Measurements from ENCODE around the gene ULK4.
"Not testable (repeated sequence)": the region's sequence is repeated elsewhere in the genome, so short reads cannot be mapped to it uniquely, and the experiment has no call there.

The ULK4 gene

DNA sequence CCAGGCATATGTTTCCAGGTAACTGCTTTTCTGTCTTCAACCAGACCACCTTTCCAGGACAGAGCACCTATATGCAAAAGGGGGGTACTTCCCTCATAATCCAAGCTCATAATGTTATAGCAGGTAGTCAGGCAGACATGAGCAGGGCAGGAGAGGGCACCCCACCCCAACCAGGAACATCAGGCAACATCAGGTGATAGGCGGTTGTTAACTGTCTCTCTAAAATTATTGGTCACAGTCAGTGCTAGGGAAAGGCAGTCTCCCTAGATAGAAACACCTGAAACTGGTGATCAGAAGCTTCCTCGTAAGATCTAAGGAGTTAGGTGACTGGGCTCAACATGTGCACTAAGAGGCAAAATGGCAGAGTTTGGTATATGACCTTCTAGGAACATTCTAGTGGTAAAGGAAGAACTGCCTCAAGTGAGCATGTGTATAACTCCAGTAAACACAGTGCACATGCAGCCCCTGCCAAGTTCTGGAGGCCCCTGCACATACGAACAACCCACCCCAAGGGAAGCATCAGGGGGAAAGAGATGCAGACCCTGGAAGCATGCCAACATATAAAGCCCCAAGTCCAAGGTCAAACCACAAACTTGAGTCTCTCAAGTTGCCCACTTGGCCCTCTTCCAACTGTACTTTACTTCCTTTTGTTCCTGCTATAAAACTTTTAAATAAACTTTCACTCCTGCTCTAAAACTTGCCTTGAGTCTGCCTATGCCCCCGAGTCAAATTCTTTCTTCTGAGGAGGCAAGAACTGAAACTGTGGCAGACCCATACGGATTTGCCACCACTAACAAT, 270.9 kb downstream of the ULK4 start:
- Histone ChIP-seq H3K9ac (ENCODE audit: low read depth, low read length) (no peak overlapping the region), H3K9me3 (ENCODE audit: control insufficient read depth, insufficient read depth, low read length) (no peaks in the 10 kb centered on the region; the same call in 1 of the 2 replicates), H3K36me3 (ENCODE audit: insufficient read depth, low read length) (no peaks in the 10 kb centered on the region), H3K4me1 (ENCODE audit: insufficient read depth, low read length) (no peaks in the 10 kb centered on the region)

DNA sequence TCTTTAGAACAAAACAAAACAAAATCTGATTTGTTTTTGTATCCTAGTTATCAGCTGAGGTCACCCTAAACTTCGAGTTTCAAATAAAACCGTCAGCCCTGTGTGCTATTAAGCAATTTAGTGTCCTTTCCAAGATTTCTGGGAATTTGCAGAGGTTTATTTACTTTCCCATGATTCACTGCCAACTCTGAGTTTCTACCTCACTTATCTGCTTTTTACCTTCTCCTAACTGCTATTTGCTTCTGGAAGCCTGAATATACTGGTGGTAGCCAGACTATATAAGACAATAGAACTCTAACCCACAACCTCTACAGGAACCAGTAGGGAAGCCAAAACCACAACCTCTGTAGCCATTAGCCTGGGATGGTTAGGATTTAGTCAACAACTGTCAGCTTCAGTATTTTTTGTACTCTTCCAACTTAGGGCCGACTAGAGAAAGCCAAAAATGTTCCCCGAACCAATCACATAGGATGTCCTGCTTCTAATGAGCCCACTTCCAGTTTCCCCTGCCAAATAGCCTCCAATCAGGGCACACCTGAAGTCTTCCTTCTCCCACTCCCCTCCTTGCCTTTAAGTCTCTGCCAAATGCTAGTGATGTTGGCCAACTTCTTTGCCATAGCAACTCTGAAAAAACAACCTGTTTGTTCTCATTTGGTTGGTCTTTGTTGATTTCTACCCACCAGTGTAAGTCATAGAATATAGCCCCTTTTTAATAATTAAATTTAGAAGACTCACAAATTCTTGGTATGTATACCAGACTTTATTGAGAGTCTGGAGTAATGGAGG, 273.1 kb downstream of the ULK4 start:
- Histone ChIP-seq H3K4me1 (ENCODE audit: insufficient read depth, low read length) (no peaks in the 10 kb centered on the region), H3K9ac (ENCODE audit: low read depth, low read length) (no peak overlapping the region), H3K36me3 (ENCODE audit: insufficient read depth, low read length) (no peaks in the 10 kb centered on the region), H3K9me3 (ENCODE audit: control insufficient read depth, insufficient read depth, low read length) (no peaks in the 10 kb centered on the region; the same call in 1 of the 2 replicates)

GRCh38 chr3:41684797-41685735, 276.8 kb downstream of the ULK4 start:
- H3K36me3 ChIP-seq (ENCODE audit: insufficient read depth, low read length) = no peaks in the 10 kb centered on the region
- H3K9me3 ChIP-seq (ENCODE audit: control insufficient read depth, insufficient read depth, low read length) = no peaks in the 10 kb centered on the region; the same call in 1 of the 2 replicates
- peaks cover 9% of the 10 kb centered on the region for H3K4me1 ChIP-seq (ENCODE audit: insufficient read depth, low read length)
- H3K9ac ChIP-seq (ENCODE audit: low read depth, low read length) = no peak overlapping the region

- H3K9me3 ChIP-seq (ENCODE audit: control insufficient read depth, insufficient read depth, low read length) = no peaks in the 10 kb centered on the region; the same call in 1 of the 2 replicates
- H3K9ac ChIP-seq (ENCODE audit: low read depth, low read length) = no peak overlapping the region
- H3K4me1 ChIP-seq (ENCODE audit: insufficient read depth, low read length) = peaks cover 9% of the 10 kb centered on the region
- H3K36me3 ChIP-seq (ENCODE audit: insufficient read depth, low read length) = no peaks in the 10 kb centered on the region
Measured at GRCh38 chr3:41683666-41684350, 278.1 kb downstream of the ULK4 start.

GRCh38 chr3:41682996-41683395, 278.9 kb downstream of the ULK4 start:
- H3K36me3 ChIP-seq (ENCODE audit: insufficient read depth, low read length) = no peaks in the 10 kb centered on the region
- H3K9me3 ChIP-seq (ENCODE audit: control insufficient read depth, insufficient read depth, low read length) = no peaks in the 10 kb centered on the region; the same call in 1 of the 2 replicates
- H3K9ac ChIP-seq (ENCODE audit: low read depth, low read length) = no peak overlapping the region
- H3K4me1 ChIP-seq (ENCODE audit: insufficient read depth, low read length) = peaks cover 9% of the 10 kb centered on the region

- Histone ChIP-seq H3K9me3 (ENCODE audit: control insufficient read depth, insufficient read depth, low read length) (no peaks in the 10 kb centered on the region; the same call in 1 of the 2 replicates), H3K9ac (ENCODE audit: low read depth, low read length) (no peak overlapping the region), H3K36me3 (ENCODE audit: insufficient read depth, low read length) (no peaks in the 10 kb centered on the region), H3K4me1 (ENCODE audit: insufficient read depth, low read length) (peaks cover 9% of the 10 kb centered on the region)
Measured at GRCh38 chr3:41682382-41682781, 279.5 kb downstream of the ULK4 start.

GRCh38 chr3:41681479-41681878, 280.4 kb downstream of the ULK4 start:
- H3K36me3 ChIP-seq (ENCODE audit: insufficient read depth, low read length) = no peaks in the 10 kb centered on the region
- no peaks in the 10 kb centered on the region; the same call in 1 of the 2 replicates for H3K9me3 ChIP-seq (ENCODE audit: control insufficient read depth, insufficient read depth, low read length)
- H3K9ac ChIP-seq (ENCODE audit: low read depth, low read length) = no peak overlapping the region
- peaks cover 9% of the 10 kb centered on the region for H3K4me1 ChIP-seq (ENCODE audit: insufficient read depth, low read length)

- no peaks in the 10 kb centered on the region for H3K9me3 ChIP-seq (ENCODE audit: control insufficient read depth, insufficient read depth, low read length)
- H3K9ac ChIP-seq (ENCODE audit: low read depth, low read length) = no peak overlapping the region
- H3K4me1 ChIP-seq (ENCODE audit: insufficient read depth, low read length) = peaks cover 9% of the 10 kb centered on the region
- H3K36me3 ChIP-seq (ENCODE audit: insufficient read depth, low read length) = no peaks in the 10 kb centered on the region
Measured at GRCh38 chr3:41679374-41679773, 282.5 kb downstream of the ULK4 start.

- not testable (repeated sequence) for H3K9ac ChIP-seq (ENCODE audit: low read depth, low read length); H3K36me3 ChIP-seq (ENCODE audit: insufficient read depth, low read length); H3K4me1 ChIP-seq (ENCODE audit: insufficient read depth, low read length); H3K9me3 ChIP-seq (ENCODE audit: control insufficient read depth, insufficient read depth, low read length)
Measured at GRCh38 chr3:41675102-41675501, 286.8 kb downstream of the ULK4 start.

GRCh38 chr3:41674449-41674848, 287.5 kb downstream of the ULK4 start:
- Histone ChIP-seq H3K9ac (ENCODE audit: low read depth, low read length) (no peak overlapping the region), H3K9me3 (ENCODE audit: control insufficient read depth, insufficient read depth, low read length) (no peaks in the 10 kb centered on the region), H3K36me3 (ENCODE audit: insufficient read depth, low read length) (no peaks in the 10 kb centered on the region), H3K4me1 (ENCODE audit: insufficient read depth, low read length) (no peaks in the 10 kb centered on the region)

GRCh38 chr3:41673650-41674049, 288.3 kb downstream of the ULK4 start:
- Histone ChIP-seq H3K9ac (ENCODE audit: low read depth, low read length) (no peak overlapping the region), H3K9me3 (ENCODE audit: control insufficient read depth, insufficient read depth, low read length) (no peaks in the 10 kb centered on the region), H3K36me3 (ENCODE audit: insufficient read depth, low read length) (no peaks in the 10 kb centered on the region), H3K4me1 (ENCODE audit: insufficient read depth, low read length) (no peaks in the 10 kb centered on the region)

- no peak overlapping the region for H3K9ac ChIP-seq (ENCODE audit: low read depth, low read length)
- no peaks in the 10 kb centered on the region for H3K4me1 ChIP-seq (ENCODE audit: insufficient read depth, low read length)
- no peaks in the 10 kb centered on the region for H3K36me3 ChIP-seq (ENCODE audit: insufficient read depth, low read length)
- H3K9me3 ChIP-seq (ENCODE audit: control insufficient read depth, insufficient read depth, low read length) = no peaks in the 10 kb centered on the region; the same call in 1 of the 2 replicates
Measured at GRCh38 chr3:41668379-41668778, 293.5 kb downstream of the ULK4 start.

DNA sequence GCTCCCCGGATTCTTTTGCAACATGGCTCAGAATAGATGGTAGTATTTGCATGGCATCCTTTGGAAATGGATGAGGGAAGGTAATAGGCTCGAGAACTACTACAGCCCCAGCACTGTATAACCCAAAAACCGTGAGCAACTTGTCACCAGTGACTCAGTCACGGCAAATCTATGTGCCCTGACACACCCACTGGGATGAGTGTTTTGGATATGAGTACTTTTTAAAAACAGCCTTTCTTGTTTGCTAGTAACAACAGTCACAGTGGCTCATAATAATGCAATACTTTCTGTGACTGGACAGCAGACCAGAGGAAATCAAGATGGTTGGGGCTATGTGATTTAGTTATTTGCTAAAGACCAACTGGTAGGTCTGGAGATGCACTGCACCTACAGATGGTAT, 299.6 kb downstream of the ULK4 start:
- no peaks in the 10 kb centered on the region for H3K36me3 ChIP-seq (ENCODE audit: insufficient read depth, low read length)
- H3K9me3 ChIP-seq (ENCODE audit: control insufficient read depth, insufficient read depth, low read length) = no peaks in the 10 kb centered on the region; the same call in 1 of the 2 replicates
- no peaks in the 10 kb centered on the region for H3K4me1 ChIP-seq (ENCODE audit: insufficient read depth, low read length)
- H3K9ac ChIP-seq (ENCODE audit: low read depth, low read length) = no peak overlapping the region
